ENCODE measurements around the gene DDX6.

DNA sequence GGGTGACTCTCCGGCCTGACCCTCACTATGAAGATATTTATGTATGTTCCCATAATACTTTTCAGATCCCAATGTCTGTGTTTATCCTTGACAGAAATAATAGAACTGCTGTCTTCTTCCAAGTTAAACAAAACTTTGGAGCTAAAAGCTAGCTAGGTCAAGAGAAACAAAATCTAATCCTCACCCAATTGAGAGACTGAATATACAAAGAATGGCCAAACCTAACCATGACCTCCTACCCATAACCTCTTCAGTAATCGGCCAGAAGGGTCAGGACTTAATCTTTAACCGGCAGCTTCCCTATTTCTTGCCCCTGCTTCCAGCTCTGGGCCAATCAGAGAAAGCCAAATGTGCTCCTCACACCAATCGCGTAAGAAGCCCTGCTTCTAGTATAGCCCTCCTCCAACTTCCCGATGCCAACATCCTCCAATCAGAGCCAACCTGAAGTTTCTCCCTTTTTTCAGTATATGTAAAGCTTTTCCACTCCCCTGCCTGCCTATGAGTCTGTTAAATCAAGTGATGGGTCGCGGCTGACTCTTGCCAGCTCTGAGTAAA is 1.7 kb upstream of the DDX6 start:
- peak in 2 of 4 donors; percentile 42 to 83 for TF ChIP-seq POLR2A (IDR thresholded peaks at IDR 0.05)
- TF ChIP-seq, protein P1, sequence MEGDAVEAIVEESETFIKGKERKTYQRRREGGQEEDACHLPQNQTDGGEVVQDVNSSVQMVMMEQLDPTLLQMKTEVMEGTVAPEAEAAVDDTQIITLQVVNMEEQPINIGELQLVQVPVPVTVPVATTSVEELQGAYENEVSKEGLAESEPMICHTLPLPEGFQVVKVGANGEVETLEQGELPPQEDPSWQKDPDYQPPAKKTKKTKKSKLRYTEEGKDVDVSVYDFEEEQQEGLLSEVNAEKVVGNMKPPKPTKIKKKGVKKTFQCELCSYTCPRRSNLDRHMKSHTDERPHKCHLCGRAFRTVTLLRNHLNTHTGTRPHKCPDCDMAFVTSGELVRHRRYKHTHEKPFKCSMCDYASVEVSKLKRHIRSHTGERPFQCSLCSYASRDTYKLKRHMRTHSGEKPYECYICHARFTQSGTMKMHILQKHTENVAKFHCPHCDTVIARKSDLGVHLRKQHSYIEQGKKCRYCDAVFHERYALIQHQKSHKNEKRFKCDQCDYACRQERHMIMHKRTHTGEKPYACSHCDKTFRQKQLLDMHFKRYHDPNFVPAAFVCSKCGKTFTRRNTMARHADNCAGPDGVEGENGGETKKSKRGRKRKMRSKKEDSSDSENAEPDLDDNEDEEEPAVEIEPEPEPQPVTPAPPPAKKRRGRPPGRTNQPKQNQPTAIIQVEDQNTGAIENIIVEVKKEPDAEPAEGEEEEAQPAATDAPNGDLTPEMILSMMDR (IDR thresholded peaks at IDR 0.05): no peak

Measured in esophagus squamous epithelium (tissue), 4 donors.